WI38 (cell line): Measurements from ENCODE around the gene NFS1.

Experiments used
- H3K4me3 ChIP-seq: 2 replicates; pipeline ENCODE4 v1.5.1; 2011; ENCODE audit warnings: low read depth, mild to moderate bottlenecking, control low read depth, low read length
- CTCF ChIP-seq: IDR thresholded peaks from 2 replicates; pipeline ENCODE4 v1.5.1; 2012; ENCODE audit warnings: low read depth, mild to moderate bottlenecking, control low read depth, low read length

Gene NFS1

GRCh38 chr20:35669681-35670080 is 29.5 kb downstream of the NFS1 start:
- H3K4me3 ChIP-seq, result no peak overlapping the region
- no peak for TF ChIP-seq CTCF

- no peak for TF ChIP-seq CTCF
Observed at GRCh38 chr20:35669221-35669620, 29.9 kb downstream of the NFS1 start.

GRCh38 chr20:35665949-35666288 is 33.2 kb downstream of the NFS1 start:
- H3K4me3 ChIP-seq, result no peak overlapping the region
- no peak for TF ChIP-seq CTCF

More at GRCh38 chr20:35669221-35669620, 29.9 kb downstream of the NFS1 start:
- H3K4me3 ChIP-seq, result no peak overlapping the region

GRCh38 chr20:35664466-35665206 is 34.5 kb downstream of the NFS1 start, which contains the start of the genes CPNE1 and RBM12:
CPNE1 (minus strand) TSS chr20:35664900; CDS start chr20:35632923, 31,977 bp downstream.
RBM12 (minus strand) TSS chr20:35664900; CDS start chr20:35655322, 9,578 bp downstream.
- no peak for TF ChIP-seq CTCF
- peak within 1 kb of the TSS; percentile 84 for H3K4me3 ChIP-seq

GRCh38 chr20:35663516-35664465 is 35.4 kb downstream of the NFS1 start:
- no peak for TF ChIP-seq CTCF
- H3K4me3 ChIP-seq, result peak overlapping the region; percentile 84

GRCh38 chr20:35662551-35662950 is 36.6 kb downstream of the NFS1 start:
- TF ChIP-seq CTCF, result no peak
- H3K4me3 ChIP-seq, result peak overlapping the region; percentile 84
